Measurements from ENCODE around the gene RPA3. TPM values are rescaled to one million over a fixed set of nuclear protein-coding genes. Genes with fewer than 3 reads are reported as not detected.
A peak's percentile ranks its signal among the peaks of the same experiment; 100 is the strongest.

Gene RPA3
- total and polyA plus RNA-seq, 9 of the 15 experiments (the other 6 are each of a cell fraction or from before 2014, with no cell fraction given) = 68.5 to 265 (median 125) TPM

GRCh38 chr7:7761974-7762779 is 43.8 kb upstream of the RPA3 start:
- intact Hi-C loops (cut with micrococcal nuclease) = loop anchor here (1.0 to 10.0 kb wide), 5 partner anchors 81 to 533 kb away; no protein-coding TSS in a partner anchor
- no peak overlapping the region for H3K27ac ChIP-seq (ENCODE audit: extremely low read depth, low read depth, low read length)
- no peaks in the 10 kb centered on the region for H3K9me3 ChIP-seq (replicated peaks; ENCODE audit: control insufficient read depth, insufficient read depth, low read depth, low read length)
- H3K36me3 ChIP-seq (ENCODE audit: control insufficient read depth, insufficient read depth, low read length) = no peaks in the 10 kb centered on the region
- no peaks in the 10 kb centered on the region for H3K79me2 ChIP-seq (ENCODE audit: control insufficient read depth, insufficient read depth, low read length)
- no peak overlapping the region for H3K4me3 ChIP-seq
- peak; percentile 66 for FAIRE-seq
- BruUV-seq (replicated peaks) = no TSS peak
- H3K9me1 ChIP-seq (ENCODE audit: control insufficient read depth, insufficient read depth, low read length) = no peaks in the 10 kb centered on the region
- peak; percentile 75 for ATAC-seq
- H2AFZ ChIP-seq (ENCODE audit: low read depth, low read length) = peak overlapping the region; percentile 32; the same call in 1 of the 2 replicates
- WGBS (ENCODE audit: insufficient coverage, low coverage, missing lambda C conversion rate) = 23% methylated on average over 9 of the region's 9 CpGs
- DNase-seq (ENCODE audit: extremely low read depth in 1 of 4, low spot score in 3 of 4) = peak in 1 of 4 experiments; percentile 18
- H3K4me2 ChIP-seq (ENCODE audit: insufficient read depth, low read length) = peak overlapping the region; percentile 60
- ChIA-PET POLR2A (no interaction called here), CTCF (ENCODE audit: low intra/inter-chr PET ratio) (no interaction called here)
- in situ Hi-C loops (cut with MboI) = no loop called here
- H4K20me1 ChIP-seq (replicated peaks; ENCODE audit: control insufficient read depth, insufficient read depth, low read length) = no peaks in the 10 kb centered on the region
- no peaks in the 10 kb centered on the region; a peak in 1 of 5 replicates for H3K4me1 ChIP-seq (replicated peaks in 1 of 2; ENCODE audit: control insufficient read depth in 2 of 2, insufficient read depth in 2 of 2, low read length in 2 of 2)
- H3K9ac ChIP-seq (ENCODE audit: insufficient read depth in 1 of 2, low read depth in 2 of 2, low read length in 2 of 2) = no peak overlapping the region
- no peaks in the 10 kb centered on the region for H3K27me3 ChIP-seq (ENCODE audit: control insufficient read depth in 2 of 2, insufficient read depth in 2 of 2, low read length in 2 of 2)
- TF ChIP-seq ATF3 (IDR thresholded peaks at IDR 0.05) (peak; percentile 38; the same call in 1 of the 2 replicates), ATF3 (CRISPR knock-in tag; conservative IDR thresholded peaks at IDR 0.05) (no peak), MYNN (IDR thresholded peaks at IDR 0.05) (no peak), MYNN (CRISPR knock-in tag; IDR thresholded peaks at IDR 0.05) (no peak), RFX5 (IDR thresholded peaks at IDR 0.05; ENCODE audit: low read depth, low read length) (no peak), ILK (tag; IDR thresholded peaks at IDR 0.05; ENCODE audit: borderline replicate concordance, low read depth) (no peak), MEF2A (IDR thresholded peaks at IDR 0.05; ENCODE audit: control insufficient read depth, low read depth, low read length) (no peak), ZFP30 (CRISPR knock-in tag; IDR thresholded peaks at IDR 0.05; ENCODE audit: borderline replicate concordance) (no peak), ZBTB11 (CRISPR knock-in tag; IDR thresholded peaks at IDR 0.05) (0 out of 6 replicates have a peak, but pooled peaks of 1 of the 3 experiments have one; percentile 31), SMAD4 (CRISPR knock-in tag; conservative IDR thresholded peaks at IDR 0.05) (no peak), CEBPG (CRISPR knock-in tag; IDR thresholded peaks at IDR 0.05) (no peak), CEBPG (tag; conservative IDR thresholded peaks at IDR 0.05 in 1 of 2, IDR thresholded peaks at IDR 0.05 in 1 of 2) (0 out of 4 replicates have a peak, but pooled peaks of 1 of the 2 experiments have one; percentile 32), KAT8 (IDR thresholded peaks at IDR 0.05; ENCODE audit: low read depth) (no peak), NKRF (IDR thresholded peaks at IDR 0.05; ENCODE audit: borderline replicate concordance) (no peak), FOSL1 (tag; conservative IDR thresholded peaks at IDR 0.05) (peak; percentile 38)
